Uterus (tissue), 4 donors: ENCODE results near the gene SLC25A29. TPM values are rescaled to one million over a fixed set of nuclear protein-coding genes. Genes with fewer than 3 reads are reported as not detected.

Source experiments
- DNase-seq, 2 donors: peaks; one replicate each; pipeline ENCODE4 v3.0.0-alpha.2; 2019 to 2020
- H3K27ac ChIP-seq, 2 donors: fragments of 200-600 bp; sonication (generic); 1 replicate in 1 of 2; 2 replicates in 1 of 2; pipeline ENCODE4 v1.5.1; 2016 to 2018
- H3K27me3 ChIP-seq, 2 donors: fragments of 200-600 bp; sonication (generic); one replicate each; pipeline ENCODE4 v1.5.1; 2018 to 2019; ENCODE audit warnings: control low read depth in 1 of 2
- H3K36me3 ChIP-seq, 2 donors: fragments of 200-600 bp; sonication (generic); one replicate each; pipeline ENCODE4 v1.5.1; 2019; ENCODE audit warnings: control low read depth in 1 of 2
- H3K4me1 ChIP-seq, 2 donors: fragments of 200-600 bp; sonication (generic); one replicate each; pipeline ENCODE4 v1.5.1; 2018 to 2019; ENCODE audit warnings: control low read depth in 1 of 2
- H3K4me3 ChIP-seq, 2 donors: fragments of 200-600 bp; sonication (generic); 1 replicate in 1 of 2; 2 replicates in 1 of 2; pipeline ENCODE4 v1.5.1; 2018 to 2019; ENCODE audit warnings: mild to moderate bottlenecking in 1 of 2
- H3K9me3 ChIP-seq, 2 donors: fragments of 200-600 bp; sonication (generic); one replicate each; pipeline ENCODE4 v1.5.1; 2019; ENCODE audit warnings: control low read depth in 1 of 2
- CTCF ChIP-seq, 4 experiments: fragments of 200-600 bp in 2 of 4; fragments of 450-650 bp in 2 of 4; sonication (generic) in 2 of 4; IDR thresholded peaks; one replicate each; pipeline ENCODE4 v1.5.1; 2016 to 2019; ENCODE audit warnings: antibody characterized with exemption in 4 of 4, mild to moderate bottlenecking in 2 of 4, moderate library complexity in 1 of 4
- POLR2A ChIP-seq, 2 donors: fragments of 450-650 bp; IDR thresholded peaks; one replicate each; pipeline ENCODE4 v1.6.1; 2016; ENCODE audit warnings: antibody characterized with exemption in 2 of 2, mild to moderate bottlenecking in 1 of 2, moderate library complexity in 1 of 2
- intact Hi-C: fragments of 100-400 bp; cut with DNase I; formaldehyde crosslinking; loops from one replicate; pipeline ENCODE4 v1.15.1; 2023; ENCODE audit warnings: low total_unique reads
- total RNA-seq, 4 donors: library from RNA; depleted of rRNA in 3 of 4; stranded (reverse); fragments of >200 nt in 3 of 4; gene quantifications; one replicate each; pipeline versions ENCODE4 v1.1.0 to v1.2.4, GENCODE V29; 2014 to 2023
- donor health status: DM: yes; HTN: yes; CAD: no.

Gene SLC25A29
- total RNA-seq, 4 donors from 2014 or later, result 16.2 to 850 (median 60.1) TPM

GRCh38 chr14:100327128-100327527 is 20.9 kb upstream of the SLC25A29 start:
- intact Hi-C loops, result no loop called here
- H3K27ac ChIP-seq, result no peak overlapping the region
- TF ChIP-seq POLR2A (IDR thresholded peaks at IDR 0.05) (no peak), CTCF (IDR thresholded peaks at IDR 0.05) (no peak)
- no peaks in the 10 kb centered on the region for H3K27me3 ChIP-seq
- no peaks in the 10 kb centered on the region for H3K9me3 ChIP-seq
- DNase-seq, result no peak
- no peak overlapping the region for H3K4me3 ChIP-seq
- no peaks in the 10 kb centered on the region for H3K4me1 ChIP-seq
- no peaks in the 10 kb centered on the region for H3K36me3 ChIP-seq

GRCh38 chr14:100325958-100326357 is 19.7 kb upstream of the SLC25A29 start:
- Histone ChIP-seq H3K4me3 (no peak overlapping the region), H3K4me1 (no peaks in the 10 kb centered on the region), H3K36me3 (no peaks in the 10 kb centered on the region), H3K27ac (no peak overlapping the region), H3K27me3 (no peaks in the 10 kb centered on the region), H3K9me3 (no peaks in the 10 kb centered on the region)
- no peak for DNase-seq
- no peak for TF ChIP-seq POLR2A (IDR thresholded peaks at IDR 0.05)
- no peak for TF ChIP-seq CTCF (IDR thresholded peaks at IDR 0.05)
- intact Hi-C loops, result no loop called here

GRCh38 chr14:100325231-100325632 is 19.0 kb upstream of the SLC25A29 start:
- no peak for TF ChIP-seq POLR2A (IDR thresholded peaks at IDR 0.05)
- no peak for TF ChIP-seq CTCF (IDR thresholded peaks at IDR 0.05)
- Histone ChIP-seq H3K27me3 (no peaks in the 10 kb centered on the region), H3K36me3 (no peaks in the 10 kb centered on the region), H3K27ac (no peak overlapping the region), H3K4me3 (no peak overlapping the region), H3K9me3 (no peaks in the 10 kb centered on the region), H3K4me1 (no peaks in the 10 kb centered on the region)
- intact Hi-C loops, result no loop called here
- no peak for DNase-seq

GRCh38 chr14:100323942-100324307 is 17.7 kb upstream of the SLC25A29 start:
- Histone ChIP-seq H3K27me3 (no peaks in the 10 kb centered on the region), H3K9me3 (no peaks in the 10 kb centered on the region), H3K4me1 (no peaks in the 10 kb centered on the region), H3K4me3 (no peak overlapping the region), H3K36me3 (no peaks in the 10 kb centered on the region), H3K27ac (no peak overlapping the region)
- DNase-seq, result no peak
- no peak for TF ChIP-seq POLR2A (IDR thresholded peaks at IDR 0.05)
- no peak for TF ChIP-seq CTCF (IDR thresholded peaks at IDR 0.05)
- intact Hi-C loops, result no loop called here

- Histone ChIP-seq H3K4me3 (no peak within 1 kb of the TSS), H3K4me1 (no peaks in the 10 kb centered on the region), H3K36me3 (no peaks in the 10 kb centered on the region), H3K27me3 (no peaks in the 10 kb centered on the region), H3K27ac (no peak within 1 kb of the TSS), H3K9me3 (no peaks in the 10 kb centered on the region)
- no peak for DNase-seq
- intact Hi-C loops, result no loop called here
- no peak for TF ChIP-seq POLR2A (IDR thresholded peaks at IDR 0.05)
- no peak for TF ChIP-seq CTCF (IDR thresholded peaks at IDR 0.05)
These were observed 17.1 kb upstream of the SLC25A29 start, which contains the start of gene SLC25A47 for GRCh38 chr14:100323121-100323941. TSS of gene SLC25A47 (plus strand) at chr14:100323339. CDS start at chr14:100323415, 76 bp downstream.
